SK-N-SH (cell line): Measurements from ENCODE around the gene SLC22A23. TPM values are rescaled to one million over a fixed set of nuclear protein-coding genes. Genes with fewer than 3 reads are reported as not detected.
A peak's percentile ranks its signal among the peaks of the same experiment; 100 is the strongest.

Source experiments
- CTCF ChIA-PET: fragments of 300-600, 350-600 bp; formaldehyde crosslinking; extraction: SDS; loops from one replicate; lab custom pipeline; 2021; lab: Yijun Ruan, JAX
- POLR2A ChIA-PET: fragments of 350-600 bp; sonication (Branson Sonifier 250); formaldehyde crosslinking; extraction: SDS; loops from one replicate; lab custom pipeline; 2020; ENCODE audit warnings: antibody characterized with exemption, inconsistent platforms; lab: Yijun Ruan, JAX
- DNase-seq: peaks from one replicate; pipeline ENCODE4 v3.0.0; 2012
- H2AFZ ChIP-seq: fragments of 200-600 bp; sonication (generic); 2 replicates; pipeline ENCODE4 v1.8.1; 2016; ENCODE audit warnings: antibody characterized with exemption, mild to moderate bottlenecking, low read depth
- H3F3A ChIP-seq: fragments of 200-600 bp; sonication (generic); replicated peaks from 2 replicates; pipeline ENCODE3; 2016; ENCODE audit warnings: antibody characterized with exemption, mild to moderate bottlenecking; ENCODE audit not compliant: insufficient read depth
- H3K27ac ChIP-seq, 2 experiments: fragments of 200-500 bp in 1 of 2; fragments of 200-600 bp in 1 of 2; sonication (Bioruptor generic) in 1 of 2; sonication (generic), shearing (Covaris generic) in 1 of 2; 2 replicates each; pipeline versions ENCODE4 v1.5.1 to v1.6.1; 2014 to 2016; ENCODE audit warnings: low read depth in 2 of 2, inconsistent platforms in 1 of 2, low read length in 1 of 2, mild to moderate bottlenecking in 1 of 2, mixed read lengths in 1 of 2
- H3K27me3 ChIP-seq: fragments of 200-600 bp; sonication (generic), shearing (Covaris generic); 2 replicates; pipeline ENCODE4 v1.6.1; 2016; ENCODE audit warnings: mixed run types; ENCODE audit not compliant: insufficient read depth
- H3K36me3 ChIP-seq, 2 experiments: fragments of 200-500 bp in 1 of 2; fragments of 200-600 bp in 1 of 2; sonication (Bioruptor generic) in 1 of 2; sonication (generic) in 1 of 2; replicated peaks in 1 of 2; 2 replicates each; pipeline versions ENCODE3 to v1.5.1; 2014 to 2016; ENCODE audit warnings: low read length in 1 of 2, mild to moderate bottlenecking in 1 of 2; ENCODE audit not compliant: insufficient read depth in 2 of 2, control insufficient read depth in 1 of 2
- H3K4me1 ChIP-seq, 2 experiments: fragments of 200-500 bp in 1 of 2; fragments of 200-600 bp in 1 of 2; sonication (Bioruptor generic) in 1 of 2; sonication (generic), shearing (Covaris generic) in 1 of 2; 2 replicates each; pipeline versions ENCODE4 v1.5.1 to v1.6.1; 2014 to 2016; ENCODE audit warnings: low read depth in 1 of 2, low read length in 1 of 2, mixed run types in 1 of 2; ENCODE audit not compliant: insufficient read depth in 2 of 2, control insufficient read depth in 1 of 2
- H3K4me2 ChIP-seq: fragments of 200-600 bp; sonication (generic), shearing (Covaris generic); 2 replicates; pipeline ENCODE4 v1.6.1; 2017; ENCODE audit warnings: mixed run types
- H3K4me3 ChIP-seq, 2 experiments: fragments of 200-500 bp in 1 of 2; fragments of 200-600 bp in 1 of 2; sonication (Bioruptor generic) in 1 of 2; sonication (generic), shearing (Covaris generic) in 1 of 2; 2 replicates each; pipeline versions ENCODE4 v1.5.1 to v1.8.1; 2014 to 2016; ENCODE audit warnings: low read depth in 2 of 2, inconsistent platforms in 1 of 2, low read length in 1 of 2, mild to moderate bottlenecking in 1 of 2, mixed read lengths in 1 of 2, moderate library complexity in 1 of 2
- H3K79me2 ChIP-seq: fragments of 200-600 bp; sonication (generic); 2 replicates; pipeline ENCODE4 v1.8.1; 2017; ENCODE audit warnings: mild to moderate bottlenecking; ENCODE audit not compliant: insufficient read depth
- H3K9ac ChIP-seq: fragments of 200-600 bp; sonication (generic); 2 replicates; pipeline ENCODE4 v1.6.1; 2017; ENCODE audit warnings: mixed run types
- H3K9me2 ChIP-seq: fragments of 200-600 bp; sonication (generic); 2 replicates; pipeline ENCODE4 v1.6.1; 2017; ENCODE audit warnings: mixed run types
- H3K9me3 ChIP-seq: fragments of 200-600 bp; sonication (generic); 2 replicates; pipeline ENCODE4 v1.6.1; 2017; ENCODE audit warnings: mixed run types, mild to moderate bottlenecking, moderate library complexity
- H4K20me1 ChIP-seq: fragments of 200-600 bp; sonication (generic); 2 replicates; pipeline ENCODE4 v1.6.1; 2017; ENCODE audit warnings: mild to moderate bottlenecking, mixed run types; ENCODE audit not compliant: insufficient read depth
- ELF1 ChIP-seq: IDR thresholded peaks from 2 replicates; pipeline ENCODE4 v1.4.0; 2012
- EP300 ChIP-seq, 2 experiments: IDR thresholded peaks; 2 replicates each; pipeline versions ENCODE4 v1.4.0 to v1.6.1; 2012; ENCODE audit warnings: borderline replicate concordance in 1 of 2, low read depth in 1 of 2, low read length in 1 of 2
- FOXJ3 ChIP-seq: sonication (generic); formaldehyde crosslinking; IDR thresholded peaks from 2 replicates; pipeline ENCODE4 v1.5.1; 2020; ENCODE audit warnings: mild to moderate bottlenecking, missing genetic modification reagents
- IRF3 ChIP-seq: fragments of 150-350 bp; IDR thresholded peaks from 2 replicates; pipeline ENCODE4 v1.6.1; 2016; ENCODE audit warnings: mild to moderate bottlenecking, low read depth, low read length
- MAX ChIP-seq: IDR thresholded peaks from 2 replicates; pipeline ENCODE4 v1.4.0; 2012; ENCODE audit warnings: low read depth
- MEF2A ChIP-seq: IDR thresholded peaks from 2 replicates; pipeline ENCODE4 v1.4.0; 2012; ENCODE audit warnings: low read depth, borderline replicate concordance
- MXI1 ChIP-seq: IDR thresholded peaks from 2 replicates; pipeline ENCODE4 v1.6.1; 2012; ENCODE audit warnings: mild to moderate bottlenecking, low read depth, low read length, improper control_type of control experiment
- NRF1 ChIP-seq: IDR thresholded peaks from 2 replicates; pipeline ENCODE4 v1.6.1; 2012; ENCODE audit warnings: low read depth, mild to moderate bottlenecking, low read length
- PBX3 ChIP-seq: IDR thresholded peaks from 2 replicates; pipeline ENCODE4; 2012
- POLR2AphosphoS5 ChIP-seq: IDR thresholded peaks from 2 replicates; pipeline ENCODE4 v1.6.1; 2012; ENCODE audit warnings: low read depth, low read length
- RAD21 ChIP-seq: IDR thresholded peaks from 2 replicates; pipeline ENCODE4 v1.6.1; 2012; ENCODE audit warnings: mild to moderate bottlenecking, low read length
- RCOR1 ChIP-seq: fragments of 150-350 bp; IDR thresholded peaks from 2 replicates; pipeline ENCODE4 v1.6.1; 2017; ENCODE audit warnings: antibody characterized with exemption, low read length
- RFX5 ChIP-seq: IDR thresholded peaks from 2 replicates; pipeline ENCODE4 v1.6.1; 2012; ENCODE audit warnings: mild to moderate bottlenecking, improper control_type of control experiment, low read length
- RXRA ChIP-seq: IDR thresholded peaks from 2 replicates; pipeline ENCODE4 v1.4.0; 2012; ENCODE audit warnings: low read depth, mild to moderate bottlenecking, borderline replicate concordance
- USF1 ChIP-seq: IDR thresholded peaks from 2 replicates; pipeline ENCODE4 v1.4.0; 2012; ENCODE audit warnings: low read depth, borderline replicate concordance
- YY1 ChIP-seq: IDR thresholded peaks from 2 replicates; pipeline ENCODE4 v1.4.0; 2012; ENCODE audit warnings: low read depth, mild to moderate bottlenecking
- WGBS: methylation state at CpG from one replicate; pipeline ENCODE4 v1.1.6; 2017; ENCODE audit warnings: low lambda C conversion rate; 5-methylcytosine and 5-hydroxymethylcytosine counted together
- polyA plus RNA-seq, 3 experiments: library from polyadenylated mRNA; depleted of rRNA; stranded (reverse); fragments of >200 nt; gene quantifications; 2 replicates each; pipeline ENCODE4 v1.2.3, GENCODE V29; 2012
- TF ChIP-seq, protein P1 (sequence below): fragments of 150-350 bp; IDR thresholded peaks from 2 replicates; pipeline ENCODE4 v1.6.1; 2017; ENCODE audit warnings: antibody characterized with exemption, low read length, low read depth, borderline replicate concordance
- TF ChIP-seq, protein P2 (sequence below): IDR thresholded peaks from 2 replicates; pipeline ENCODE4 v1.6.1; 2012; ENCODE audit warnings: mild to moderate bottlenecking, low read depth, low read length, moderate library complexity
- TF ChIP-seq, protein P3 (sequence below): fragments of 200-600 bp; sonication (generic); IDR thresholded peaks from 2 replicates; pipeline ENCODE4 v1.6.1; 2017; ENCODE audit warnings: antibody characterized with exemption, mild to moderate bottlenecking, moderate library complexity

The SLC22A23 gene
- polyA plus RNA-seq, 1 of the 3 experiments (the other 2 are of a cell fraction) = not detected

DNA sequence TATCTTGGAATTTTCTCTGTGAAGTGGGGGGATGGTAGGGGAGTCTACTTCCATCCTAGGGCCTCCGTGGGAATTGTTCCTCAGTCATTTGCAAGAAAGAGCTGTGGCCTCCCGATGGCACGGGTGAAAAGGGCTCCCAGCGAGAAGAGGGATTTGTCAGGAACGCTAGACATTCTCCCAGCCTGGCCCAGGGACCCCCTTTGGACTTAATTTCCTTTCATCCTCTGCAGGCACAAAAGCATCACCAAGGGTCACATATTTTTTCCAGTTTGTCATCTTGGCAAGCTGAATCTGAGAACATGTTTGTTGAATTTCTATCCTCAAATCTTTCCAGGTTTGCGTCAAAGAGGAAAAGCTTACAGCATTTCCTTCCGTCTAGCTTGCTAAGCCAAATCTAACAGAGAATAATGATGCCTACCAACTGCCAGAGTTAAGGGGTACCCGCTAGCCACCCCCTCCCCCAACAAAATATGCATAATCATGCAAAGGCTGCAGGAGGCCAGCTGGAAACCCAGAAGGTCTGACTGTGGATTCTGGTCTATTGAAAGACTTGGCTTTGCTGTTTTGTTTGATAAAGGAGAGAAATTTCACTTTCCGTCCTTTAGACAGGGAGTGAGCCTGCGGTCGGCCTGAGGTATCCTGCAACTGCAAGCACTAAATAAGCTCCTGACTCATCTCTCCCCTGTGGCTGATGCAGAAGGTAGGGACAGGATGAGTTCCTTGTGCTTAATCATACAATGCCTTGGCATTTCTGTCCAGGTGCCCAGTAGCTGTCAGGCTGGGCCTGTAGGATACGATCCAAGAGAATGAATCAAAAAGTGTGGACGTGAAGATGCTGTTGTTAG lies 175.0 kb downstream of the SLC22A23 start:
- H3K36me3 ChIP-seq = no peaks in the 10 kb centered on the region
- no peaks in the 10 kb centered on the region for H3K9me2 ChIP-seq
- no peak overlapping the region for H2AFZ ChIP-seq
- ChIA-PET POLR2A (no interaction called here), CTCF (interaction anchor here (0.6 to 7.2 kb wide), 8 partner anchors 8 to 903 kb away, joined by 3 to 158 read pairs (median 3); no protein-coding TSS in a partner anchor)
- no peak for DNase-seq
- no peak overlapping the region for H3K4me3 ChIP-seq
- no peaks in the 10 kb centered on the region for H3K27me3 ChIP-seq
- H3K9me3 ChIP-seq = no peaks in the 10 kb centered on the region
- H3K4me1 ChIP-seq = peaks cover 13 to 14% of the 10 kb centered on the region in 2 experiments; a peak in 2 of 4 replicates
- WGBS = 74% methylated on average over 12 of the region's 13 CpGs
- H3K4me2 ChIP-seq = peak overlapping the region; percentile 31; the same call in 1 of the 2 replicates
- no peaks in the 10 kb centered on the region for H3K79me2 ChIP-seq
- no peak overlapping the region; a peak in 1 of 4 replicates for H3K27ac ChIP-seq
- peaks cover 3% of the 10 kb centered on the region for H3F3A ChIP-seq
- peaks cover 8% of the 10 kb centered on the region; the same call in 1 of the 2 replicates for H4K20me1 ChIP-seq
- H3K9ac ChIP-seq = no peak overlapping the region
- no peak for TF ChIP-seq RAD21
- TF ChIP-seq RXRA = no peak
- TF ChIP-seq, protein P1, sequence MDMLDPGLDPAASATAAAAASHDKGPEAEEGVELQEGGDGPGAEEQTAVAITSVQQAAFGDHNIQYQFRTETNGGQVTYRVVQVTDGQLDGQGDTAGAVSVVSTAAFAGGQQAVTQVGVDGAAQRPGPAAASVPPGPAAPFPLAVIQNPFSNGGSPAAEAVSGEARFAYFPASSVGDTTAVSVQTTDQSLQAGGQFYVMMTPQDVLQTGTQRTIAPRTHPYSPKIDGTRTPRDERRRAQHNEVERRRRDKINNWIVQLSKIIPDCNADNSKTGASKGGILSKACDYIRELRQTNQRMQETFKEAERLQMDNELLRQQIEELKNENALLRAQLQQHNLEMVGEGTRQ = no peak
- TF ChIP-seq EP300 (IDR thresholded peaks at IDR 0.05; ENCODE audit: borderline replicate concordance in 1 of 2, low read depth in 1 of 2, low read length in 1 of 2) = peak in 1 of 2 experiments; percentile 20; a peak in 1 of 4 replicates
- TF ChIP-seq, protein P2, sequence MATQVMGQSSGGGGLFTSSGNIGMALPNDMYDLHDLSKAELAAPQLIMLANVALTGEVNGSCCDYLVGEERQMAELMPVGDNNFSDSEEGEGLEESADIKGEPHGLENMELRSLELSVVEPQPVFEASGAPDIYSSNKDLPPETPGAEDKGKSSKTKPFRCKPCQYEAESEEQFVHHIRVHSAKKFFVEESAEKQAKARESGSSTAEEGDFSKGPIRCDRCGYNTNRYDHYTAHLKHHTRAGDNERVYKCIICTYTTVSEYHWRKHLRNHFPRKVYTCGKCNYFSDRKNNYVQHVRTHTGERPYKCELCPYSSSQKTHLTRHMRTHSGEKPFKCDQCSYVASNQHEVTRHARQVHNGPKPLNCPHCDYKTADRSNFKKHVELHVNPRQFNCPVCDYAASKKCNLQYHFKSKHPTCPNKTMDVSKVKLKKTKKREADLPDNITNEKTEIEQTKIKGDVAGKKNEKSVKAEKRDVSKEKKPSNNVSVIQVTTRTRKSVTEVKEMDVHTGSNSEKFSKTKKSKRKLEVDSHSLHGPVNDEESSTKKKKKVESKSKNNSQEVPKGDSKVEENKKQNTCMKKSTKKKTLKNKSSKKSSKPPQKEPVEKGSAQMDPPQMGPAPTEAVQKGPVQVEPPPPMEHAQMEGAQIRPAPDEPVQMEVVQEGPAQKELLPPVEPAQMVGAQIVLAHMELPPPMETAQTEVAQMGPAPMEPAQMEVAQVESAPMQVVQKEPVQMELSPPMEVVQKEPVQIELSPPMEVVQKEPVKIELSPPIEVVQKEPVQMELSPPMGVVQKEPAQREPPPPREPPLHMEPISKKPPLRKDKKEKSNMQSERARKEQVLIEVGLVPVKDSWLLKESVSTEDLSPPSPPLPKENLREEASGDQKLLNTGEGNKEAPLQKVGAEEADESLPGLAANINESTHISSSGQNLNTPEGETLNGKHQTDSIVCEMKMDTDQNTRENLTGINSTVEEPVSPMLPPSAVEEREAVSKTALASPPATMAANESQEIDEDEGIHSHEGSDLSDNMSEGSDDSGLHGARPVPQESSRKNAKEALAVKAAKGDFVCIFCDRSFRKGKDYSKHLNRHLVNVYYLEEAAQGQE = no peak
- TF ChIP-seq, protein P3, sequence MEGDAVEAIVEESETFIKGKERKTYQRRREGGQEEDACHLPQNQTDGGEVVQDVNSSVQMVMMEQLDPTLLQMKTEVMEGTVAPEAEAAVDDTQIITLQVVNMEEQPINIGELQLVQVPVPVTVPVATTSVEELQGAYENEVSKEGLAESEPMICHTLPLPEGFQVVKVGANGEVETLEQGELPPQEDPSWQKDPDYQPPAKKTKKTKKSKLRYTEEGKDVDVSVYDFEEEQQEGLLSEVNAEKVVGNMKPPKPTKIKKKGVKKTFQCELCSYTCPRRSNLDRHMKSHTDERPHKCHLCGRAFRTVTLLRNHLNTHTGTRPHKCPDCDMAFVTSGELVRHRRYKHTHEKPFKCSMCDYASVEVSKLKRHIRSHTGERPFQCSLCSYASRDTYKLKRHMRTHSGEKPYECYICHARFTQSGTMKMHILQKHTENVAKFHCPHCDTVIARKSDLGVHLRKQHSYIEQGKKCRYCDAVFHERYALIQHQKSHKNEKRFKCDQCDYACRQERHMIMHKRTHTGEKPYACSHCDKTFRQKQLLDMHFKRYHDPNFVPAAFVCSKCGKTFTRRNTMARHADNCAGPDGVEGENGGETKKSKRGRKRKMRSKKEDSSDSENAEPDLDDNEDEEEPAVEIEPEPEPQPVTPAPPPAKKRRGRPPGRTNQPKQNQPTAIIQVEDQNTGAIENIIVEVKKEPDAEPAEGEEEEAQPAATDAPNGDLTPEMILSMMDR = no peak
- TF ChIP-seq NRF1 = no peak
- no peak for TF ChIP-seq RFX5
- no peak for TF ChIP-seq FOXJ3 (CRISPR knock-in tag)
- TF ChIP-seq MXI1 = no peak
- no peak for TF ChIP-seq ELF1
- TF ChIP-seq MAX = no peak
- no peak for TF ChIP-seq USF1
- no peak for TF ChIP-seq YY1
- TF ChIP-seq RCOR1 = no peak
- peak; percentile 85 for TF ChIP-seq PBX3
- TF ChIP-seq MEF2A = no peak
- TF ChIP-seq POLR2AphosphoS5 = peak; percentile 15; the same call in 1 of the 2 replicates
- no peak for TF ChIP-seq IRF3
